Activated CD8-positive, alpha-beta T cell treated with anti-CD3 and anti-CD28 coated beads, Interleukin-2, amount 10 ng/mL, durations not matched to agents 7 days and 5 days (primary cell): ENCODE measurements around the gene SLC49A3. TPM values are rescaled to one million over a fixed set of nuclear protein-coding genes. Genes with fewer than 3 reads are reported as not detected.

Experiments
- ATAC-seq: fragments of 150-1000 bp; cut with Tn5 transposase; one replicate; pipeline ENCODE4 v1.10.0; 2021; ENCODE audit warnings: moderate library complexity
- CTCF ChIA-PET: fragments of 350-600 bp; sonication (Branson Sonifier 250); formaldehyde crosslinking; loops from one replicate; lab custom pipeline; 2021; ENCODE audit warnings: antibody characterized with exemption; lab: Charles Lee
- POLR2A ChIA-PET: fragments of 350-600 bp; sonication (Branson Sonifier 250); formaldehyde crosslinking; loops from one replicate; lab custom pipeline; 2021; ENCODE audit warnings: antibody characterized with exemption; lab: Charles Lee
- DNase-seq: peaks from one replicate; pipeline ENCODE4 v3.0.0-alpha.2; 2020
- H3K27ac Mint-ChIP-seq: one replicate; pipeline ENCODE4 v1.8.0; 2021; ENCODE audit warnings: mild to moderate bottlenecking, mixed read lengths
- H3K27me3 Mint-ChIP-seq: one replicate; pipeline ENCODE4 v1.8.0; 2021; ENCODE audit warnings: low read depth, mixed read lengths
- H3K36me3 Mint-ChIP-seq: one replicate; pipeline ENCODE4 v1.8.0; 2021; ENCODE audit warnings: low read depth, mixed read lengths
- H3K4me1 Mint-ChIP-seq: one replicate; pipeline ENCODE4 v1.8.0; 2021; ENCODE audit warnings: low read depth, mixed read lengths
- H3K4me3 Mint-ChIP-seq: one replicate; pipeline ENCODE4 v1.8.0; 2021; ENCODE audit warnings: mild to moderate bottlenecking, mixed read lengths
- H3K9me3 Mint-ChIP-seq: one replicate; pipeline ENCODE4 v1.8.0; 2022; ENCODE audit warnings: mixed read lengths; ENCODE audit not compliant: insufficient read depth
- total RNA-seq, 2 experiments: library from RNA; stranded (reverse); gene quantifications; one replicate each; pipeline ENCODE4 v1.2.3, GENCODE V29; 2021

SLC49A3 gene
- total RNA-seq, 2 experiments from 2014 or later, result 0.37 to 0.89 TPM

GRCh38 chr4:692771-693554, 4.0 kb upstream of the SLC49A3 start:
- H3K4me3 Mint-ChIP-seq, result no peak overlapping the region
- no peak overlapping the region for H3K27ac Mint-ChIP-seq
- ChIA-PET CTCF (interaction anchor here (1.2 kb wide), 1 partner anchor 9 kb away, joined by 3 read pairs; no protein-coding TSS in a partner anchor), POLR2A (interaction anchor here (0.6 kb wide), 1 partner anchor 12 kb away, joined by 5 read pairs; no protein-coding TSS in a partner anchor)
- peaks cover 16% of the 10 kb centered on the region for H3K27me3 Mint-ChIP-seq
- no peaks in the 10 kb centered on the region for H3K36me3 Mint-ChIP-seq
- no peak for DNase-seq
- no peak for ATAC-seq
- peaks cover 7% of the 10 kb centered on the region for H3K4me1 Mint-ChIP-seq
- no peaks in the 10 kb centered on the region for H3K9me3 Mint-ChIP-seq

GRCh38 chr4:689723-690122, 772 bp upstream of the SLC49A3 start:
- no peak for DNase-seq
- Mint-ChIP-seq H3K4me3 (no peak overlapping the region), H3K27me3 (peaks cover 15% of the 10 kb centered on the region), H3K4me1 (peaks cover 7% of the 10 kb centered on the region), H3K27ac (no peak overlapping the region), H3K36me3 (no peaks in the 10 kb centered on the region), H3K9me3 (no peaks in the 10 kb centered on the region)
- CTCF ChIA-PET, result no interaction called here
- POLR2A ChIA-PET, result no interaction called here
- ATAC-seq, result no peak

GRCh38 chr4:687971-688853, 739 bp downstream of the SLC49A3 start:
- peaks cover 12% of the 10 kb centered on the region for H3K4me1 Mint-ChIP-seq
- no peak overlapping the region for H3K4me3 Mint-ChIP-seq
- no peaks in the 10 kb centered on the region for H3K36me3 Mint-ChIP-seq
- peaks cover 12% of the 10 kb centered on the region for H3K27me3 Mint-ChIP-seq
- CTCF ChIA-PET, result interaction anchor here (1.1 kb wide), 1 partner anchor 9 kb away, joined by 4 read pairs; no protein-coding TSS in a partner anchor
- ATAC-seq, result no peak
- no peak for DNase-seq
- POLR2A ChIA-PET, result interaction anchor here (0.9 kb wide), 1 partner anchor 24 kb away, joined by 3 read pairs; no protein-coding TSS in a partner anchor
- no peaks in the 10 kb centered on the region for H3K9me3 Mint-ChIP-seq
- H3K27ac Mint-ChIP-seq, result no peak overlapping the region

- H3K27ac Mint-ChIP-seq, result no peak overlapping the region
- ATAC-seq (no peak), DNase-seq (no peak)
- H3K9me3 Mint-ChIP-seq, result no peaks in the 10 kb centered on the region
- H3K4me1 Mint-ChIP-seq, result peaks cover 15% of the 10 kb centered on the region
- no peaks in the 10 kb centered on the region for H3K36me3 Mint-ChIP-seq
- H3K27me3 Mint-ChIP-seq, result peaks cover 12% of the 10 kb centered on the region
- H3K4me3 Mint-ChIP-seq, result no peak overlapping the region
- CTCF ChIA-PET, result interaction anchor here (1.1 kb wide), 1 partner anchor 10 kb away, joined by 4 read pairs; no protein-coding TSS in a partner anchor
- POLR2A ChIA-PET, result interaction anchor here (0.9 to 2.1 kb wide), 2 partner anchors 13 to 23 kb away, joined by 3 to 6 read pairs; partner anchors contain the start of gene MYL5
Observed at GRCh38 chr4:687048-687970, 1.6 kb downstream of the SLC49A3 start.

GRCh38 chr4:686413-687040, 2.4 kb downstream of the SLC49A3 start:
- no peak for DNase-seq
- H3K27ac Mint-ChIP-seq, result no peak overlapping the region
- no peaks in the 10 kb centered on the region for H3K9me3 Mint-ChIP-seq
- H3K4me3 Mint-ChIP-seq, result no peak overlapping the region
- ATAC-seq, result no peak
- POLR2A ChIA-PET, result interaction anchor here (2.1 kb wide), 1 partner anchor 12 kb away, joined by 6 read pairs; the partner anchor contains the start of gene MYL5
- CTCF ChIA-PET, result interaction anchor here (1.1 kb wide), 1 partner anchor 11 kb away, joined by 4 read pairs; no protein-coding TSS in a partner anchor
- H3K4me1 Mint-ChIP-seq, result peaks cover 17% of the 10 kb centered on the region
- no peaks in the 10 kb centered on the region for H3K36me3 Mint-ChIP-seq
- peaks cover 12% of the 10 kb centered on the region for H3K27me3 Mint-ChIP-seq

GRCh38 chr4:685679-686412, 3.1 kb downstream of the SLC49A3 start:
- Mint-ChIP-seq H3K27me3 (peaks cover 12% of the 10 kb centered on the region), H3K4me3 (no peak overlapping the region), H3K36me3 (no peaks in the 10 kb centered on the region), H3K9me3 (no peaks in the 10 kb centered on the region), H3K4me1 (peaks cover 18% of the 10 kb centered on the region), H3K27ac (no peak overlapping the region)
- ChIA-PET POLR2A (interaction anchor here (1.2 to 2.1 kb wide), 2 partner anchors 11 to 96 kb away, joined by 3 to 6 read pairs; partner anchors contain the start of gene MYL5), CTCF (no interaction called here)
- DNase-seq (no peak), ATAC-seq (no peak)

GRCh38 chr4:684623-685327, 4.2 kb downstream of the SLC49A3 start:
- Mint-ChIP-seq H3K27ac (no peak overlapping the region), H3K36me3 (no peaks in the 10 kb centered on the region), H3K4me1 (peaks cover 21% of the 10 kb centered on the region), H3K4me3 (no peak overlapping the region), H3K9me3 (no peaks in the 10 kb centered on the region), H3K27me3 (peaks cover 5% of the 10 kb centered on the region)
- CTCF ChIA-PET, result interaction anchor here (1.0 to 2.0 kb wide), 2 partner anchors 11 to 12 kb away, joined by 4 to 5 read pairs; partner anchors contain the start of genes ATP5ME and MYL5
- DNase-seq (no peak), ATAC-seq (no peak)
- POLR2A ChIA-PET, result interaction anchor here (1.2 kb wide), 1 partner anchor 97 kb away, joined by 3 read pairs; no protein-coding TSS in a partner anchor

GRCh38 chr4:683982-684622, 4.8 kb downstream of the SLC49A3 start:
- no peaks in the 10 kb centered on the region for H3K9me3 Mint-ChIP-seq
- ATAC-seq, result peak; percentile 21
- ChIA-PET POLR2A (interaction anchor here (1.2 kb wide), 1 partner anchor 97 kb away, joined by 3 read pairs; no protein-coding TSS in a partner anchor), CTCF (interaction anchor here (0.5 to 2.0 kb wide), 7 partner anchors 8 to 303 kb away, joined by 3 to 9 read pairs (median 3); partner anchors contain the start of genes ATP5ME, IDUA and MYL5)
- H3K4me1 Mint-ChIP-seq, result peaks cover 20% of the 10 kb centered on the region
- H3K27ac Mint-ChIP-seq, result no peak overlapping the region
- H3K36me3 Mint-ChIP-seq, result no peaks in the 10 kb centered on the region
- H3K27me3 Mint-ChIP-seq, result peaks cover 5% of the 10 kb centered on the region
- no peak overlapping the region for H3K4me3 Mint-ChIP-seq
- DNase-seq, result peak; percentile 62

GRCh38 chr4:683247-683897, 5.6 kb downstream of the SLC49A3 start:
- ChIA-PET POLR2A (no interaction called here), CTCF (interaction anchor here (0.5 to 2.0 kb wide), 6 partner anchors 9 to 303 kb away, joined by 3 to 9 read pairs (median 3); partner anchors contain the start of genes ATP5ME, IDUA and MYL5)
- H3K36me3 Mint-ChIP-seq, result no peaks in the 10 kb centered on the region
- ATAC-seq (no peak), DNase-seq (no peak)
- H3K27ac Mint-ChIP-seq, result no peak overlapping the region
- H3K4me1 Mint-ChIP-seq, result peaks cover 20% of the 10 kb centered on the region
- peaks cover 5% of the 10 kb centered on the region for H3K27me3 Mint-ChIP-seq
- H3K9me3 Mint-ChIP-seq, result no peaks in the 10 kb centered on the region
- no peak overlapping the region for H3K4me3 Mint-ChIP-seq
